Activated CD4-positive, alpha-beta memory T cell treated with anti-CD3 and anti-CD28 coated beads for 36 hours (primary cell): Measurements from ENCODE around the gene TXNRD2. TPM values are rescaled to one million over a fixed set of nuclear protein-coding genes. Genes with fewer than 3 reads are reported as not detected.
"Not testable (repeated sequence)": the region's sequence is repeated elsewhere in the genome, so short reads cannot be mapped to it uniquely, and the experiment has no call there.

ENCODE experiments used
- CTCF ChIA-PET: fragments of 350-600 bp; sonication (Branson Sonifier 250); formaldehyde crosslinking; loops from one replicate; lab custom pipeline; 2021; ENCODE audit warnings: antibody characterized with exemption, inconsistent platforms; lab: Charles Lee
- POLR2A ChIA-PET: fragments of 350-600 bp; sonication (Branson Sonifier 250); formaldehyde crosslinking; loops from one replicate; lab custom pipeline; 2021; ENCODE audit warnings: antibody characterized with exemption; lab: Charles Lee
- DNase-seq: peaks from one replicate; pipeline ENCODE4 v3.0.0-alpha.2; 2020
- H3K27ac Mint-ChIP-seq: one replicate; pipeline ENCODE4 v1.8.0; 2021; ENCODE audit warnings: mixed read lengths
- H3K27me3 Mint-ChIP-seq: one replicate; pipeline ENCODE4 v1.8.0; 2021; ENCODE audit warnings: mixed read lengths
- H3K36me3 Mint-ChIP-seq: one replicate; pipeline ENCODE4 v1.8.0; 2021; ENCODE audit warnings: mixed read lengths
- H3K4me1 Mint-ChIP-seq: one replicate; pipeline ENCODE4 v1.8.0; 2021; ENCODE audit warnings: low read depth, mixed read lengths
- H3K4me3 Mint-ChIP-seq: one replicate; pipeline ENCODE4 v1.8.0; 2021; ENCODE audit warnings: mild to moderate bottlenecking, mixed read lengths
- H3K9me3 Mint-ChIP-seq: one replicate; pipeline ENCODE4 v1.8.0; 2021; ENCODE audit warnings: mixed read lengths
- intact Hi-C: fragments of 100-400 bp; cut with micrococcal nuclease; formaldehyde crosslinking; loops from one replicate; pipeline ENCODE4 v1.15.1; 2023
- total RNA-seq, 2 experiments: library from RNA; stranded (reverse); gene quantifications; one replicate each; pipeline ENCODE4 v1.2.3, GENCODE V29; 2021

The TXNRD2 gene
- total RNA-seq, 2 experiments from 2014 or later: 23.3 to 23.4 TPM

- Mint-ChIP-seq H3K36me3 (no peaks in the 10 kb centered on the region), H3K27ac (no peak overlapping the region), H3K9me3 (no peaks in the 10 kb centered on the region), H3K4me3 (no peak overlapping the region), H3K4me1 (peaks cover 21% of the 10 kb centered on the region), H3K27me3 (no peaks in the 10 kb centered on the region)
- CTCF ChIA-PET: interaction anchor here (1.1 to 1.6 kb wide), 2 partner anchors 26 to 153 kb away, joined by 3 to 4 read pairs; no protein-coding TSS in a partner anchor
- POLR2A ChIA-PET: interaction anchor here (2.4 kb wide), 1 partner anchor 29 kb away, joined by 10 read pairs; the partner anchor contains the start of genes GNB1L and RTL10
- intact Hi-C loops: no loop called here
- DNase-seq: no peak
Measured at GRCh38 chr22:19884161-19884953, 57.3 kb downstream of the TXNRD2 start.

GRCh38 chr22:19883446-19883845, 58.2 kb downstream of the TXNRD2 start:
- intact Hi-C loops, H3K27ac Mint-ChIP-seq, POLR2A ChIA-PET, H3K36me3 Mint-ChIP-seq, DNase-seq, H3K27me3 Mint-ChIP-seq, H3K4me3 Mint-ChIP-seq, H3K9me3 Mint-ChIP-seq: not testable (repeated sequence)
- H3K4me1 Mint-ChIP-seq: peaks cover 21% of the 10 kb centered on the region
- CTCF ChIA-PET: interaction anchor here (1.1 kb wide), 1 partner anchor 153 kb away, joined by 3 read pairs; no protein-coding TSS in a partner anchor

- CTCF ChIA-PET: interaction anchor here (1.1 kb wide), 1 partner anchor 152 kb away, joined by 3 read pairs; no protein-coding TSS in a partner anchor
- intact Hi-C loops: no loop called here
- POLR2A ChIA-PET: no interaction called here
- no peak for DNase-seq
- no peak overlapping the region for H3K27ac Mint-ChIP-seq
- no peak overlapping the region for H3K4me3 Mint-ChIP-seq
- H3K27me3 Mint-ChIP-seq: no peaks in the 10 kb centered on the region
- no peaks in the 10 kb centered on the region for H3K36me3 Mint-ChIP-seq
- no peaks in the 10 kb centered on the region for H3K9me3 Mint-ChIP-seq
- peaks cover 21% of the 10 kb centered on the region for H3K4me1 Mint-ChIP-seq
Measured at GRCh38 chr22:19882446-19883381, 58.9 kb downstream of the TXNRD2 start.

- no peaks in the 10 kb centered on the region for H3K27me3 Mint-ChIP-seq
- H3K36me3 Mint-ChIP-seq: no peaks in the 10 kb centered on the region
- no peak overlapping the region for H3K27ac Mint-ChIP-seq
- POLR2A ChIA-PET: interaction anchor here (1.0 kb wide), 1 partner anchor 30 kb away, joined by 3 read pairs; no protein-coding TSS in a partner anchor
- no peaks in the 10 kb centered on the region for H3K9me3 Mint-ChIP-seq
- peaks cover 6% of the 10 kb centered on the region for H3K4me1 Mint-ChIP-seq
- intact Hi-C loops: no loop called here
- CTCF ChIA-PET: no interaction called here
- H3K4me3 Mint-ChIP-seq: no peak overlapping the region
- DNase-seq: no peak
Measured at GRCh38 chr22:19880786-19881569, 60.6 kb downstream of the TXNRD2 start.

GRCh38 chr22:19879992-19880785, 61.4 kb downstream of the TXNRD2 start:
- Mint-ChIP-seq H3K27me3 (no peaks in the 10 kb centered on the region), H3K36me3 (no peaks in the 10 kb centered on the region), H3K27ac (no peak overlapping the region), H3K9me3 (no peaks in the 10 kb centered on the region), H3K4me3 (no peak overlapping the region), H3K4me1 (no peaks in the 10 kb centered on the region)
- intact Hi-C loops: no loop called here
- ChIA-PET CTCF (no interaction called here), POLR2A (interaction anchor here (1.0 kb wide), 2 partner anchors 10 to 31 kb away, joined by 3 read pairs; no protein-coding TSS in a partner anchor)
- no peak for DNase-seq

GRCh38 chr22:19879643-19879991, 62.0 kb downstream of the TXNRD2 start:
- no peak overlapping the region for H3K4me3 Mint-ChIP-seq
- intact Hi-C loops: no loop called here
- ChIA-PET POLR2A (interaction anchor here (1.0 kb wide), 1 partner anchor 11 kb away, joined by 3 read pairs; no protein-coding TSS in a partner anchor), CTCF (no interaction called here)
- H3K27me3 Mint-ChIP-seq: no peaks in the 10 kb centered on the region
- DNase-seq: no peak
- H3K36me3 Mint-ChIP-seq: no peaks in the 10 kb centered on the region
- no peak overlapping the region for H3K27ac Mint-ChIP-seq
- H3K4me1 Mint-ChIP-seq: peaks cover 4% of the 10 kb centered on the region
- H3K9me3 Mint-ChIP-seq: no peaks in the 10 kb centered on the region

- Mint-ChIP-seq H3K9me3 (no peaks in the 10 kb centered on the region), H3K4me1 (peaks cover 8% of the 10 kb centered on the region), H3K36me3 (no peaks in the 10 kb centered on the region), H3K27ac (no peak overlapping the region), H3K4me3 (no peak overlapping the region), H3K27me3 (no peaks in the 10 kb centered on the region)
- ChIA-PET CTCF (no interaction called here), POLR2A (interaction anchor here (1.0 kb wide), 1 partner anchor 11 kb away, joined by 3 read pairs; no protein-coding TSS in a partner anchor)
- DNase-seq: no peak
- intact Hi-C loops: no loop called here
Measured at GRCh38 chr22:19879246-19879570, 62.4 kb downstream of the TXNRD2 start.

- Mint-ChIP-seq H3K27ac (no peak overlapping the region), H3K27me3 (no peaks in the 10 kb centered on the region), H3K4me1 (peaks cover 11% of the 10 kb centered on the region), H3K4me3 (no peak overlapping the region), H3K9me3 (no peaks in the 10 kb centered on the region), H3K36me3 (no peaks in the 10 kb centered on the region)
- CTCF ChIA-PET: no interaction called here
- POLR2A ChIA-PET: no interaction called here
- intact Hi-C loops: no loop called here
- DNase-seq: no peak
Measured at GRCh38 chr22:19878461-19879245, 63.0 kb downstream of the TXNRD2 start.

GRCh38 chr22:19877626-19878339, 63.8 kb downstream of the TXNRD2 start:
- POLR2A ChIA-PET: no interaction called here
- no peak for DNase-seq

GRCh38 chr22:19876941-19877625, 64.5 kb downstream of the TXNRD2 start:
- Mint-ChIP-seq H3K27me3 (no peaks in the 10 kb centered on the region), H3K4me3 (no peak overlapping the region), H3K27ac (no peak overlapping the region), H3K9me3 (no peaks in the 10 kb centered on the region), H3K4me1 (peaks cover 11% of the 10 kb centered on the region), H3K36me3 (no peaks in the 10 kb centered on the region)
- POLR2A ChIA-PET: no interaction called here
- intact Hi-C loops: no loop called here
- no peak for DNase-seq
- CTCF ChIA-PET: no interaction called here

More at GRCh38 chr22:19877626-19878339, 63.8 kb downstream of the TXNRD2 start:
- Mint-ChIP-seq H3K36me3 (no peaks in the 10 kb centered on the region), H3K9me3 (no peaks in the 10 kb centered on the region), H3K27me3 (no peaks in the 10 kb centered on the region), H3K27ac (no peak overlapping the region), H3K4me1 (peaks cover 11% of the 10 kb centered on the region), H3K4me3 (no peak overlapping the region)
- intact Hi-C loops: no loop called here
- CTCF ChIA-PET: no interaction called here
